Measurements from ENCODE around the gene ATE1. TPM values are rescaled to one million over a fixed set of nuclear protein-coding genes. Genes with fewer than 3 reads are reported as not detected.

ATE1 gene
- total RNA-seq, 4 donors from 2014 or later = 15.5 to 29.8 (median 22.6) TPM

DNA sequence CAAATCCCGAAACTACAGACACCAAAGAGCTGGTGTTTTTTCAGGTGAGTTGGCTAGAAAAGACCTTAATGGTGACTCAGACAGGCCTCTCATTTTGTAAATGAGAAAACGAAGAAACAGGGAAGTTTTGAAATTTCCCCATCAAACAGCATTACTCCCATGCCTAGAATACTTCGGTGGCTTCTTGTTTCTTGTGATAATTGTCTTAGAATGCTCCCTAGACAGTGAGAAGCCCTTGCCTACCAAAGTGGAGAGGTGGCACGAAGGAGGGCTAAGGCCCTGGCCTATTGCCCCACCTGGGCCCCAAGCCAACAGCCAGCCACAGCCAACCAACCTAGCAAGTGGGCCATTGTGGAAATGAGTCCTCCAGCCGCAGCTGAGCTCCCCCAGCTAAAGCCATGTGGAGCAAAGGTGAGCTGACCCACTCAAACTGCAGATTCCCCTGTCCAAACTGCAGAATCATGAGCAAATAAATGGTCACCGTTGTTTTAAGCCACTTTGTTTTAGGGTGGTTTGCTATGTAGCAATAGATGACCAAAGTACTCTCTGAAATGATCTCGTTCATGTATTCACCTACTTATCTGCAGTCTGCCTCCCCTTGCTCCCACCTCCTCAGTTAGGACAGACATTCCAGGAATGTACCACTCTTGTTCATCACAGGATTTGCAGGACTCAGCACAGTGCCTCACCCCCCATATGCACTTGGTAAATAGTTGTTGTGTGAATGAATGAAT is 231.9 kb downstream of the ATE1 start:
- Histone ChIP-seq H3K36me3 (no peaks in the 10 kb centered on the region), H3K27ac (peak overlapping the region in 2 of 4 donors; percentile 23 to 52), H3K9me3 (no peaks in the 10 kb centered on the region), H3K27me3 (no peaks in the 10 kb centered on the region), H3K4me3 (no peak overlapping the region), H3K4me1 (peaks cover 0 to 28% (median 7%) of the 10 kb centered on the region in 3 donors)
- TF ChIP-seq, protein P1, sequence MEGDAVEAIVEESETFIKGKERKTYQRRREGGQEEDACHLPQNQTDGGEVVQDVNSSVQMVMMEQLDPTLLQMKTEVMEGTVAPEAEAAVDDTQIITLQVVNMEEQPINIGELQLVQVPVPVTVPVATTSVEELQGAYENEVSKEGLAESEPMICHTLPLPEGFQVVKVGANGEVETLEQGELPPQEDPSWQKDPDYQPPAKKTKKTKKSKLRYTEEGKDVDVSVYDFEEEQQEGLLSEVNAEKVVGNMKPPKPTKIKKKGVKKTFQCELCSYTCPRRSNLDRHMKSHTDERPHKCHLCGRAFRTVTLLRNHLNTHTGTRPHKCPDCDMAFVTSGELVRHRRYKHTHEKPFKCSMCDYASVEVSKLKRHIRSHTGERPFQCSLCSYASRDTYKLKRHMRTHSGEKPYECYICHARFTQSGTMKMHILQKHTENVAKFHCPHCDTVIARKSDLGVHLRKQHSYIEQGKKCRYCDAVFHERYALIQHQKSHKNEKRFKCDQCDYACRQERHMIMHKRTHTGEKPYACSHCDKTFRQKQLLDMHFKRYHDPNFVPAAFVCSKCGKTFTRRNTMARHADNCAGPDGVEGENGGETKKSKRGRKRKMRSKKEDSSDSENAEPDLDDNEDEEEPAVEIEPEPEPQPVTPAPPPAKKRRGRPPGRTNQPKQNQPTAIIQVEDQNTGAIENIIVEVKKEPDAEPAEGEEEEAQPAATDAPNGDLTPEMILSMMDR (IDR thresholded peaks at IDR 0.05) = no peak
- TF ChIP-seq POLR2A (IDR thresholded peaks at IDR 0.05) = no peak
- DNase-seq = no peak
- intact Hi-C loops (cut with DNase I) = no loop called here
- WGBS, 2 donors = 33 to 50% methylated on average over 6 of the region's 7 CpGs

GRCh38 chr10:121694966-121695643 is 232.7 kb downstream of the ATE1 start:
- H3K9me3 ChIP-seq = no peaks in the 10 kb centered on the region
- 39 to 41% methylated on average over 8 of the region's 8 CpGs for WGBS, 2 donors
- no peak for DNase-seq
- peak overlapping the region in 3 of 4 donors; percentile 16 to 52 (median 23) for H3K27ac ChIP-seq
- no peaks in the 10 kb centered on the region for H3K27me3 ChIP-seq
- H3K4me1 ChIP-seq = peaks cover 0 to 28% (median 7%) of the 10 kb centered on the region in 3 donors
- intact Hi-C loops (cut with DNase I) = no loop called here
- no peak overlapping the region for H3K4me3 ChIP-seq
- no peak for TF ChIP-seq POLR2A (IDR thresholded peaks at IDR 0.05)
- no peaks in the 10 kb centered on the region for H3K36me3 ChIP-seq

DNA sequence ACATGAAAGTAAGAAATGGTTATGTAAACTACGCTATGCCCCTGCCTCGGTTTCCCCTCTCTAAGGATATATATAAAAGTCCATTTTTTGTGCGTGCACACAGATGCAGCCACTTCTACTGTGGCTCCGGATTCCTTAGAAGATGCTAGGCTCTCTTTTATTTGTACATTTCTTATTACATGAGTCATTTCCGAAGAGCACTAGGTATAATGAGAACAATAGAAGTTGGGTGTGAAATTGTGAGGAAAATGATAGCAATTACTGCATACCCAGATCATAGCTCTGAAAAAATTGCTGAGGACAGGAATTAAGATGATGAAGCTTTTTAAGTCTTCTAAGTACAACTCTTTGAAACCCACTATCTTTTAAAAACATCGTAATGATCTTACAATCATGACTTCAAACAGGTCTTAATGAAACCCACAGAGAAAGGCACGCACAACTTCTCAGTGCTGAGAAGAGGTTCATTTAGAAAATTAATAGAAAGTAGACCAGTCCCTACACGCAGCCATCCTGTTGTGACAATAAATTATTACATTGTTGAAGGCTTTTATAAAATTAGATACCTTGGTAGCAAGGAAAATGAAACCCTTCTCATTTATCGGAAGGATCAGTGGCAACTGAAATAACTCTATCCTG is 233.4 kb downstream of the ATE1 start:
- no peak overlapping the region for H3K4me3 ChIP-seq
- intact Hi-C loops (cut with DNase I) = no loop called here

DNA sequence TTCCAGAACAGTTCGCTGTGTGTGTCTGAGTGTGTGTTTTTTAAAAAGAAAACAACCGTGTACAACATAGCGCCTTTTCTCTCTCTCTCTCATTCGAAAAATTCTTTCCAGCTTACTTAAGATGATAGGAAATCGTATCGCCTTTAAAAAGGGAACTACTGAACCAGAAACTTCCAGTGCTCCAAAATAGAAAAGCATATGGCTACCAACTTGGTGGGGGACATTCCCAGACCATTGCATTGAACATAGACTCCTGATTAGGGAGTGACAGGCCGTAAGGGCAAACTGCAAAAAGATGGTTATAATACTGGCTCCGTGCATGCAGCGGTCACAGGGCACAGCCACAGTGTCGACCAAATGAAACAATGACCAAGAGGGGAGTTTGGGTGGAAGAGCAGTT is 235.2 kb downstream of the ATE1 start:
- Histone ChIP-seq H3K27ac (no peak overlapping the region), H3K27me3 (peaks cover 0 to under 1% (median 0%) of the 10 kb centered on the region in 4 donors), H3K36me3 (no peaks in the 10 kb centered on the region), H3K4me3 (no peak overlapping the region), H3K9me3 (no peaks in the 10 kb centered on the region), H3K4me1 (peaks cover 0 to 28% (median 7%) of the 10 kb centered on the region in 3 donors)
- intact Hi-C loops (cut with DNase I) = no loop called here
- 71 to 73% methylated on average over 8 to 9 of the region's 10 CpGs for WGBS, 2 donors
- no peak for TF ChIP-seq POLR2A (IDR thresholded peaks at IDR 0.05)
- TF ChIP-seq, protein P1 (IDR thresholded peaks at IDR 0.05) = no peak
- DNase-seq = no peak

More for the DNA sequence above, 233.4 kb downstream of the ATE1 start:
- no peaks in the 10 kb centered on the region for H3K9me3 ChIP-seq
- H3K4me1 ChIP-seq = peaks cover 0 to 28% (median 7%) of the 10 kb centered on the region in 3 donors
- H3K36me3 ChIP-seq = no peaks in the 10 kb centered on the region
- WGBS, 2 donors = 31 to 50% methylated on average over 9 of the region's 9 CpGs
- peak overlapping the region in 2 of 4 donors; percentile 16 to 52 for H3K27ac ChIP-seq
- TF ChIP-seq, protein P1 (IDR thresholded peaks at IDR 0.05) = no peak
- no peak for TF ChIP-seq POLR2A (IDR thresholded peaks at IDR 0.05)
- no peak for DNase-seq
- H3K27me3 ChIP-seq = no peaks in the 10 kb centered on the region

DNA sequence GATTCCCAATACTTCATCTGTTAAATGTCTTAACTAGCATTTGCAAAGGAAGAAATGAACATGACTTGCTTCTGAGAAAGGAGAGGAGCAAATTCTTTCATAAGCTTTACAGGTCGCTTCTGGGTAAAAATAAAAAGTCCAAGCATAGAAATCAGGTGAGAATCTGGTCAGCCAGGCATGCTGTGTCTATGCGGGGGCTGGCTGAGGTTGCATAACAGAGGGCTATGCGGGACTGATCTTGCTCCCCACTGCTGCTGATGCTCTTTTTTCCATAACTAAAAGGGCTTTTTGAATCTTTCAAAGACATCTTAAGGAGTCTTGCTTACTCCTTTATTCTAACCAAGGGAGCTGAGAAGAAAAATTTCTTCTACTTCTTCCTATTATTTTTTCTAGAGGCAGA is 236.9 kb downstream of the ATE1 start:
- no peak overlapping the region for H3K27ac ChIP-seq
- no peaks in the 10 kb centered on the region for H3K9me3 ChIP-seq
- H3K4me3 ChIP-seq = no peak overlapping the region
- DNase-seq = no peak
- intact Hi-C loops (cut with DNase I) = no loop called here
- peaks cover 0 to 9% (median 0%) of the 10 kb centered on the region in 4 donors for H3K27me3 ChIP-seq
- no peaks in the 10 kb centered on the region for H3K36me3 ChIP-seq
- H3K4me1 ChIP-seq = peaks cover 0 to 30% (median 5%) of the 10 kb centered on the region in 3 donors
- 42 to 50% methylated on average over 3 of the region's 3 CpGs for WGBS, 2 donors
- no peak for TF ChIP-seq POLR2A (IDR thresholded peaks at IDR 0.05)
- TF ChIP-seq, protein P1 (IDR thresholded peaks at IDR 0.05) = no peak

Small RNAs within 50 kb of the gene (small RNA-seq; reads per million reads assigned to genes)
- gene RF00019 (0 reads per million in 4 donors), gene RF02219 (0 reads per million in 4 donors)

Other genes with a start within 250 kb of the ATE1 start
- 10 to 100 TPM; 37.0 to 83.2 (median 41.5) TPM for gene NSMCE4A, start 47.2 kb upstream of the ATE1 start, total RNA-seq
- 100 to 1,000 TPM in 1 of 4 donors, 10 to 100 TPM in 3; 46.5 to 106 (median 71.6) TPM for gene TACC2, start 61.1 kb upstream of the ATE1 start, total RNA-seq

Data from esophagus squamous epithelium (tissue), 5 donors.